Measurements from ENCODE around the gene FUBP3.

DNA sequence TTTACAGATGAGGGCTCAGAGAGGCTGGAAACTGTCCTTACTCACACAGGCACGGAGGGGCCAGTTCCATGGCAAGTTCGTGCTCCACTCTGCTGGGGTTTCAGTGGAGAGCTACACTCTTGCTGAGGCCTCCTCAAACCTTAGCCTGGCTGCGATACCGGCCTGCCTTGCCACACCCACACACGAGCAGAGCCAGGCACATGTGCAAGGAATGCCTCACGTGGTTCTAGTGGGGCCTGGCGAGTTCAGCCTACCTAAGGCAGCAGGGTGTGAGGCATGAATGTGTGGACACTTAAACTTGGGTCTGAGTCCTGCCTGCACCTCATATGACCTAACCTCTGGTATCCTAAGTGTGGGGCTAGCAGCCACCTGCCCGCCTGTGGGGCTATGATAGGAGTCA is 63.5 kb downstream of the FUBP3 start:
- TF ChIP-seq MAZ (IDR thresholded peaks at IDR 0.05; ENCODE audit: borderline replicate concordance, low read depth, low read length), result no peak
- TF ChIP-seq HOXA7 (CRISPR knock-in tag; IDR thresholded peaks at IDR 0.05), result no peak
- no peak for TF ChIP-seq RAD21 (conservative IDR thresholded peaks at IDR 0.05 in 1 of 2, IDR thresholded peaks at IDR 0.05 in 1 of 2)
- no peak for TF ChIP-seq CTCF (IDR thresholded peaks at IDR 0.05)

Measured in A549 (cell line).